ENCODE results near the gene MAN1C1. TPM values are rescaled to one million over a fixed set of nuclear protein-coding genes. Genes with fewer than 3 reads are reported as not detected.
"Not testable (repeated sequence)": the region's sequence is repeated elsewhere in the genome, so short reads cannot be mapped to it uniquely, and the experiment has no call there.

Gene MAN1C1
- total RNA-seq, 1 donor from 2014 or later, result 0.63 TPM

GRCh38 chr1:25658791-25659431 lies 42.3 kb downstream of the MAN1C1 start:
- no peak overlapping the region for H3K4me3 ChIP-seq (ENCODE audit: low read depth, low read length)
- TF ChIP-seq CTCF (conservative IDR thresholded peaks at IDR 0.05; ENCODE audit: low read depth, low read length), result no peak
- no peak for DNase-seq (ENCODE audit: low read depth)

- DNase-seq (ENCODE audit: low read depth), result no peak
- H3K4me3 ChIP-seq (ENCODE audit: low read depth, low read length), result no peak overlapping the region
- no peak for TF ChIP-seq CTCF (conservative IDR thresholded peaks at IDR 0.05; ENCODE audit: low read depth, low read length)
Measured at GRCh38 chr1:25661043-25661815, 44.6 kb downstream of the MAN1C1 start.

- no peak overlapping the region for H3K4me3 ChIP-seq (ENCODE audit: low read depth, low read length)
- no peak for DNase-seq (ENCODE audit: low read depth)
- TF ChIP-seq CTCF (conservative IDR thresholded peaks at IDR 0.05; ENCODE audit: low read depth, low read length), result no peak
Measured at GRCh38 chr1:25662061-25662460, 45.5 kb downstream of the MAN1C1 start.

- DNase-seq (ENCODE audit: low read depth); H3K4me3 ChIP-seq (ENCODE audit: low read depth, low read length): not testable (repeated sequence)
Measured at GRCh38 chr1:25662959-25663358, 46.4 kb downstream of the MAN1C1 start.

GRCh38 chr1:25664357-25665199 lies 48.0 kb downstream of the MAN1C1 start:
- TF ChIP-seq CTCF (conservative IDR thresholded peaks at IDR 0.05; ENCODE audit: low read depth, low read length), result no peak
- no peak for DNase-seq (ENCODE audit: low read depth)
- H3K4me3 ChIP-seq (ENCODE audit: low read depth, low read length), result no peak overlapping the region

GRCh38 chr1:25666460-25666859 lies 49.9 kb downstream of the MAN1C1 start:
- no peak for DNase-seq (ENCODE audit: low read depth)
- H3K4me3 ChIP-seq (ENCODE audit: low read depth, low read length), result no peak overlapping the region
- TF ChIP-seq CTCF (conservative IDR thresholded peaks at IDR 0.05; ENCODE audit: low read depth, low read length), result no peak

GRCh38 chr1:25668931-25669573 lies 52.5 kb downstream of the MAN1C1 start:
- TF ChIP-seq CTCF (conservative IDR thresholded peaks at IDR 0.05; ENCODE audit: low read depth, low read length), result no peak
- no peak for DNase-seq (ENCODE audit: low read depth)
- no peak overlapping the region for H3K4me3 ChIP-seq (ENCODE audit: low read depth, low read length)

Data from epithelial cell of proximal tubule (primary cell).